ENCODE results near the gene TLR6. TPM values are rescaled to one million over a fixed set of nuclear protein-coding genes. Genes with fewer than 3 reads are reported as not detected.

The TLR6 gene
- total RNA-seq, 1 experiment from 2014 or later: not detected

DNA sequence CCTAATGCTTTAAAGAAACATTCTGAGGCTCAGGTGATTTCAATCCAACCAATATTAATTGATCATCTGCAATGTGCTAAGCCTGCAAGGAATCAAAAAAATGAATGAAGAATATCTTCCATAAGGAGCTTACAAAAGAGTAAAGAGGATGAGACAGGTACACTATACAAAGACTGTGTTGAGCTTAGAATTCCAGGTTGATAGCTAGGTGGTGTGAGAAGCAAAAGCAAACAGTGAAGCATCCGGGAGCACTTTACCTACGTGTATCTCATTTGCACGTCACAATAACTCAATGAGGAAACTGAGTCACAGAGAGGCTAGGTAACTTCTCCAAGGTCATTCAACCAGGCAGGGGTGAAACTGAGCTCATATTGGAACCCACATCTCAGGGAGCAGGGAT, 48.1 kb upstream of the TLR6 start:
- Histone ChIP-seq H3K36me3 (ENCODE audit: control insufficient read depth, insufficient read depth, low read length) (no peaks in the 10 kb centered on the region), H3K9me3 (no peaks in the 10 kb centered on the region), H3K27me3 (replicated peaks; ENCODE audit: control insufficient read depth, insufficient read depth, low read length) (no peaks in the 10 kb centered on the region), H3K4me1 (peaks cover 38% of the 10 kb centered on the region), H3K4me3 (ENCODE audit: low read depth, low read length) (peak overlapping the region; percentile 7; the same call in 1 of the 2 replicates)
- POLR2A ChIA-PET: interaction anchor here (0.6 kb wide), 1 partner anchor 335 kb away, joined by 3 read pairs; no protein-coding TSS in a partner anchor
- peak overlapping the region; percentile 57 for H3K4me3 Mint-ChIP-seq (ENCODE audit: unreplicated experiment)
- peaks cover 19% of the 10 kb centered on the region for H3K4me1 Mint-ChIP-seq (ENCODE audit: low read depth, unreplicated experiment)
- TF ChIP-seq, protein P1, sequence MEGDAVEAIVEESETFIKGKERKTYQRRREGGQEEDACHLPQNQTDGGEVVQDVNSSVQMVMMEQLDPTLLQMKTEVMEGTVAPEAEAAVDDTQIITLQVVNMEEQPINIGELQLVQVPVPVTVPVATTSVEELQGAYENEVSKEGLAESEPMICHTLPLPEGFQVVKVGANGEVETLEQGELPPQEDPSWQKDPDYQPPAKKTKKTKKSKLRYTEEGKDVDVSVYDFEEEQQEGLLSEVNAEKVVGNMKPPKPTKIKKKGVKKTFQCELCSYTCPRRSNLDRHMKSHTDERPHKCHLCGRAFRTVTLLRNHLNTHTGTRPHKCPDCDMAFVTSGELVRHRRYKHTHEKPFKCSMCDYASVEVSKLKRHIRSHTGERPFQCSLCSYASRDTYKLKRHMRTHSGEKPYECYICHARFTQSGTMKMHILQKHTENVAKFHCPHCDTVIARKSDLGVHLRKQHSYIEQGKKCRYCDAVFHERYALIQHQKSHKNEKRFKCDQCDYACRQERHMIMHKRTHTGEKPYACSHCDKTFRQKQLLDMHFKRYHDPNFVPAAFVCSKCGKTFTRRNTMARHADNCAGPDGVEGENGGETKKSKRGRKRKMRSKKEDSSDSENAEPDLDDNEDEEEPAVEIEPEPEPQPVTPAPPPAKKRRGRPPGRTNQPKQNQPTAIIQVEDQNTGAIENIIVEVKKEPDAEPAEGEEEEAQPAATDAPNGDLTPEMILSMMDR (IDR thresholded peaks at IDR 0.05; ENCODE audit: insufficient read depth in 1 of 2, low read depth in 1 of 2, low read length in 1 of 2, severe bottlenecking in 1 of 2, unreplicated experiment in 1 of 2): no peak
- H3K36me3 Mint-ChIP-seq (ENCODE audit: insufficient read depth, unreplicated experiment): peaks cover 4% of the 10 kb centered on the region
- CTCF ChIA-PET: interaction anchor here (1.8 to 3.6 kb wide), 2 partner anchors 89 to 230 kb away, joined by 6 to 85 read pairs; no protein-coding TSS in a partner anchor
- DNase-seq: no peak
- H3K27me3 Mint-ChIP-seq (ENCODE audit: insufficient read depth, unreplicated experiment): no peaks in the 10 kb centered on the region
- H3K9me3 Mint-ChIP-seq (ENCODE audit: unreplicated experiment): no peaks in the 10 kb centered on the region
- H3K27ac Mint-ChIP-seq (ENCODE audit: unreplicated experiment): peak overlapping the region; percentile 40
- no TSS peak for BruUV-seq (replicated peaks)
- intact Hi-C loops (cut with micrococcal nuclease; ENCODE audit: unreplicated experiment): loop anchor here (1.0 to 10.0 kb wide), 5 partner anchors 89 to 550 kb away; partner anchors contain the start of genes LIAS, RPL9 and WDR19

DNA sequence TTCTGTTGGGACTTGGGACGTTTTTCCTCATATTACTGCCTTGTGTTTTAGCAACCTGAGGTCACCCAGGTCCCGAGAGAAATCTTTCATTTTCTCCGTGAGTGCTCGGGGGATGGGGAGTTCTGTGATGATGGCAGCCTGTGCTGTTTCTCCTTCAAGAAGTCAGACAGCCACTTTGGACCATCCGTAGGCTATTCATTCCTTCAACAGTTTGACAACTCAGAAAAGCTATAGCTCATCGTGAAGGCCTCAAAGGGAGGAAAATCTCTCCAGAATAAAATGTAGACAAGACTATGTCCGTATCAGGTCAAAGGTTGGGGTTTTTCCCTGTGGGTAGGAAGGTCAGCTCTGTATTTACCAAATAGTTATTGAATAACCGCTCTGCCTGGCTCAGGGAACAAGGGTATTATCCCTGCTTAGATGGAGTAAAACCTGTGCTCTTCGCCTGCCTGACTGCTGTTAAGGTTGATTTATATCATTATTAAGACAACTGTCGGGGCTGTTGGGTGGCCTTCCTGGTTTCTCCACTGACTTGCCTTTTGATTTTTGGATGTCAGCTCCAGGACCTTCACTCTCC, 47.6 kb upstream of the TLR6 start:
- ChIA-PET POLR2A (interaction anchor here (0.6 kb wide), 1 partner anchor 335 kb away, joined by 3 read pairs; no protein-coding TSS in a partner anchor), CTCF (interaction anchor here (0.6 to 3.6 kb wide), 3 partner anchors 90 to 230 kb away, joined by 3 to 85 read pairs (median 6); no protein-coding TSS in a partner anchor)
- Mint-ChIP-seq H3K27ac (ENCODE audit: unreplicated experiment) (peak overlapping the region; percentile 40), H3K9me3 (ENCODE audit: unreplicated experiment) (no peaks in the 10 kb centered on the region), H3K27me3 (ENCODE audit: insufficient read depth, unreplicated experiment) (no peaks in the 10 kb centered on the region), H3K4me3 (ENCODE audit: unreplicated experiment) (peak overlapping the region; percentile 57), H3K36me3 (ENCODE audit: insufficient read depth, unreplicated experiment) (peaks cover 4% of the 10 kb centered on the region), H3K4me1 (ENCODE audit: low read depth, unreplicated experiment) (peaks cover 19% of the 10 kb centered on the region)
- no TSS peak for BruUV-seq (replicated peaks)
- Histone ChIP-seq H3K27me3 (replicated peaks; ENCODE audit: control insufficient read depth, insufficient read depth, low read length) (no peaks in the 10 kb centered on the region), H3K4me3 (ENCODE audit: low read depth, low read length) (peak overlapping the region; percentile 9), H3K36me3 (ENCODE audit: control insufficient read depth, insufficient read depth, low read length) (no peaks in the 10 kb centered on the region), H3K9me3 (no peaks in the 10 kb centered on the region), H3K4me1 (peaks cover 38% of the 10 kb centered on the region)
- DNase-seq: peak; percentile 47 to 49
- intact Hi-C loops (cut with micrococcal nuclease; ENCODE audit: unreplicated experiment): loop anchor here (1.0 to 10.0 kb wide), 5 partner anchors 89 to 551 kb away; partner anchors contain the start of genes LIAS, RPL9 and WDR19
- TF ChIP-seq, protein P1 (IDR thresholded peaks at IDR 0.05; ENCODE audit: insufficient read depth in 1 of 2, low read depth in 1 of 2, low read length in 1 of 2, severe bottlenecking in 1 of 2, unreplicated experiment in 1 of 2): no peak

- Mint-ChIP-seq H3K36me3 (ENCODE audit: insufficient read depth, unreplicated experiment) (peaks cover 4% of the 10 kb centered on the region), H3K9me3 (ENCODE audit: unreplicated experiment) (no peaks in the 10 kb centered on the region), H3K4me3 (ENCODE audit: unreplicated experiment) (no peak overlapping the region), H3K4me1 (ENCODE audit: low read depth, unreplicated experiment) (peaks cover 19% of the 10 kb centered on the region), H3K27ac (ENCODE audit: unreplicated experiment) (no peak overlapping the region), H3K27me3 (ENCODE audit: insufficient read depth, unreplicated experiment) (no peaks in the 10 kb centered on the region)
- ChIA-PET POLR2A (interaction anchor here (0.5 to 1.0 kb wide), 2 partner anchors 142 to 550 kb away, joined by 6 read pairs; no protein-coding TSS in a partner anchor), CTCF (interaction anchor here (0.5 to 3.6 kb wide), 12 partner anchors 9 to 625 kb away, joined by 3 to 85 read pairs (median 4); partner anchors contain the start of genes UGDH and WDR19)
- Histone ChIP-seq H3K9me3 (no peaks in the 10 kb centered on the region), H3K4me1 (peaks cover 38% of the 10 kb centered on the region), H3K36me3 (ENCODE audit: control insufficient read depth, insufficient read depth, low read length) (no peaks in the 10 kb centered on the region), H3K27me3 (replicated peaks; ENCODE audit: control insufficient read depth, insufficient read depth, low read length) (no peaks in the 10 kb centered on the region), H3K4me3 (ENCODE audit: low read depth, low read length) (no peak overlapping the region)
- BruUV-seq (replicated peaks): no TSS peak
- TF ChIP-seq, protein P1 (IDR thresholded peaks at IDR 0.05; ENCODE audit: insufficient read depth in 1 of 2, low read depth in 1 of 2, low read length in 1 of 2, severe bottlenecking in 1 of 2, unreplicated experiment in 1 of 2): peak in 1 of 2 experiments; percentile 23
- DNase-seq: no peak
- intact Hi-C loops (cut with micrococcal nuclease; ENCODE audit: unreplicated experiment): loop anchor here (10.0 kb wide), 1 partner anchor 552 kb away; the partner anchor contains the start of genes LIAS and RPL9
These were observed 46.1 kb upstream of the TLR6 start for GRCh38 chr4:38902695-38903094.

All from Caco-2 (cell line).